Activated CD4-positive, CD25-positive, alpha-beta regulatory T cell (primary cell): ENCODE measurements around the gene PPP1R12C.
"Not testable (repeated sequence)": the region's sequence is repeated elsewhere in the genome, so short reads cannot be mapped to it uniquely, and the experiment has no call there.

Source experiments
- DNase-seq, 4 experiments: peaks; one replicate each; lab custom pipeline; 2025; lab: John Stamatoyannopoulos, UW

Gene PPP1R12C

DNA sequence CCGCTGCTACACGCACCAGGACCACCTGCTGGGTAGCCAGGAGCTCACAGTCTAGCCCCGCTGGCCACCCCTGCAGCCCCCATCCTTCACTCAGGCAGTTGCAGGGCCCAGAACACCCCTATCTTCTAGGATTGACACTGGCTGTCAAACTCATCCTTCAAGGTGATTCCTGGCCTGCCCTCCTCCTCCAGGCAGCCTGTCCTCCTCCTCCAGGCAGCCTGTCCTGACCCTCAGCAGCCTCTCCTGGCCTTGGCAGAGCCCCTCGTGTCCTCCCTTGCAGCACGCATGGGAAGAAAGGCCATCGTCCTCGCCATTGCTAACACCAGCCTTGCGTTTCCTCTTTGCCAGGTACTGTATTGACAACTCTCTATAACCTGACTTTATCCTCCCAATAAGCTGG is 45.5 kb downstream of the PPP1R12C start:
- DNase-seq = no peak

DNA sequence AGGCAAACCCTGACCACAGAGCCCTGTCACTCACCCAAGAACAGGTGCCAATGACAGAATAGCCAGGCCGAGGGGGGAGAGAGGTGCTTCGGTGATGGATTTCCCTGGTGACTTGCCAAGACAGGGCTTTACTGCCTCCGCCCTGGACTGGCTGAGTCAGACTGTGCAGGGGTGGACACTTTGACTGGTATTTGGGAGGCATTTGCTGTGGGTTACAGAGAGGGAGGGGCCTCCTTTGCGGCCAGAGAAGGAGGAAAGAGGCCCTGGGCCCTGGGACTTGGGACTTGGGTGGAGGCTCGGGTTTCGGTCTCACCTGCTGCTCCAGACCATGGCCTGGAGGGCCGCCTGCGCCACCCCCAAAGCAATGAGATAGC is 46.3 kb downstream of the PPP1R12C start:
- no peak for DNase-seq

DNA sequence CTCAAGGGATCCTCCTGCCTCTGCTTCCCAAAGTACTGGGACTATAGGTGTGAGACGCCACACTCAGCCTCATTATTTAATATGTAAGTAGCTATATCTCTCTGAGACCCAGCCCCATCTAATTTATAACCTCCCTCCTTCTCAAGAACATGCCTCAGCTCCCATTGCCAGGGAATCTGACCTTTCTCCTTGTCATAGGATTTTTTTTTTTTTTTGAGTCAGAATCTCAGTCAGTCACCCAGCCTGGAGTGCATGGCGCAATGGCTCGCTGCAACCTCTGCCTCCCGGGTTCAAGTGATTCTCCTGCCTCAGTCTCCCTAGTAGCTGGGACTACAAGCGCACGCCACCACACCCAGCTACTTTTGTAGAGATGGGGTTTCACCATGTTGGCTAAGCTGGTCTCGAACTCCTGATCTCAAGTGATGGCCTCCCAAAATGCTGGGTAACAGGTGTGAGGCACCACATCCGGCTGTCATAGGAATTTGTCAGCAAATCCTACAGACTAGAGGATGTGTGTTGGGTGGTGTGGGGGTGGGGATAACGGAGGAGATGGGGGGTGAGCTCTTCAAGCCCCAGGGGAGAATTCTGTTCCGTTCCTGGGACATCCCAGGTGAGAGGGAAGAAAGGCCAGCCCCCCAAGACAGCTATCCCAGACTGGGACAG is 46.8 kb downstream of the PPP1R12C start:
- DNase-seq = no peak

DNA sequence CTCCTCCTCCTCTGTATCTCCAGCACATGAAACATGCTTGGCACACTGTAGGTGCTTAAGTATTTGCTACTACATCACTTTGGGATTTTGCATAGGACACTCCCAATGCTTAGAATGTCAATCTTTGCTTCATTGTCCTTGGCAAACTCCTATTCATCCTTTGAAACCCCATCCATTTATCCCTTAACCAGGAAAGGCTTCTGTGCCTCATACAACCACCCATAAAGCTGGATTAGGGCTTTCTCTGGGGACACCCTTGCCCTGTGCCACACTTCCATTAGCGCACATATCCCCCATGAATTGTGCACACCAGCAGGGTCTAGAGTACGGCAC is 47.6 kb downstream of the PPP1R12C start:
- DNase-seq = no peak

DNA sequence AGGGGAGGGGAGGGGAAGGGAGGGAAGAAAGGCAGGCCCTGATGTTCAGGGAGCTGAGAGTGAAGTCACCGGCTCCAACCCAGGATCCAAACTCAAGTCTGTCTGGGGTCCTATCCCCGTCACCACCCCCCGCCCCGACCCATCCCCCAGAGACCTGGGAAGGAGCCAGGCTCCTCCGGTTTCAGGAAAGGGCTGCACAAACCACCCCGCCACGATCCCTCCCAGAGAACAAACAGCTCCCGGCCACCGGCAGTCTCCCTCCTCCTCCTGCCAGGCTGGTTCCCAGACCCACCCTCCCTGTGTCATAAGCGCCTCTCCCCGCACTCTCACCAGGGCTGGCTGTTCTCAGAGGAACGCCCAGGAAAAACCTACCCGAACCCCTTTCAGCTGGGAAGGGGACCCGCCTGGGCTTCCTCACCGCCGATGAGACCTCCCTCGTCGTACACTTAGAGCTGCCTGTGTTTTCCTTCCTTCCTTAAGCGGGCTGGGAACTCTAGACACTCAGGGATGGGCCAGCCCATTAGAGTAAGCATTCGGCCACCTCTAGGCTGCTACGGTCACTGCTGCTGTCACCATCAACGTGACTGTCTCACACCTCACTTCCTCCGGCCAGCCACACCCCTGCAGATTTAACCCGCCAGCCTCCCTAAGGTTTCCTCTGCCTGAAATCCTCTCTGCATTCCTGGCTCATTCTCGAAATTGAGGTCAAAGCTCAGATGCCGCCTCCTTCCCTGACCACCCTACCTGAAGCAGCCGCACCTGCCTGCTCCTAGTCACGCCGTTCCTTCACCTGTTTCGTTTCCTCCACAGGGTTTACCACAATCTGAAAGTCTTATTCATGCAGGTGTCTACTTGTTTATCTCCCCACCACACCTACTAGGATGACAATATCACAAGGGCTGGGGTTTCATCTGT is 48.2 kb downstream of the PPP1R12C start:
- no peak for DNase-seq

- DNase-seq = no peak
Observed at GRCh38 chr19:55067869-55068268, 49.6 kb downstream of the PPP1R12C start.

GRCh38 chr19:55066107-55066709 is 51.2 kb downstream of the PPP1R12C start:
- no peak for DNase-seq

DNA sequence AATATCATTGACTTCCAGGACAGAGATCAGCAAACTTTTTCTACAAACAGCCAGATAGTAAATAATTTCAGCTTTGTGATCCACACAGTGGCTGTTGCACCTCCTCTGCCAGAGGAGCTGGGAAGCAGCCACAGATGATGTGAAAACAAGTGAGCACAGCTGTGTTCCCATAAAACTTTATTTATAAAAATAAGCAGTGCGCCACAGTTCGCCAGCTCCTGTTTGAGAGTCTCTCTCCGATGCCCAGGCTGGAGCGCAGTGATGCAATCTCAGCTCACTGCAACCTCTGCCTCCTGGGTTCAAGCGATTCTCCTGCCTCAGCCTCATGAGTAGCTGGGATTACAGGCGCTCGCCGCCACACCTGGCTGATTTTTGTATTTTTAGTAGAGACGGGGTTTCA is 51.9 kb downstream of the PPP1R12C start:
- DNase-seq = not testable (repeated sequence)

DNA sequence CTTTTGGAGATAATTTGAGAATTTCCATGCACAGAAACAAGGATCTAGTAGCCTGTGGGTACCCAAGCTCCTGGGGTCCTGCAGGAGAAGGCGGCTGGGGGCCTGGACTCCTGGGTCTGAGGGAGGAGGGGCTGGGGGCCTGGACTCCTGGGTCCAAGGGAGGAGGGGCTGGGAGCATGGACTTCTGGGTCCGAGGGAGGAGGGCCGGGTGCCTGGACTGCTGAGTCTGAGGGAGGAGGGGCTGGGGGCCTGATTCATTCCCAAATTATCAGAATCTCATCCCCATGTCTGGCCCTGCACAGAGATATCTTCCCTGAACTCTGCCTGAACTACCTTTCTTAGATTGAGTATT is 54.0 kb downstream of the PPP1R12C start:
- no peak for DNase-seq

DNA sequence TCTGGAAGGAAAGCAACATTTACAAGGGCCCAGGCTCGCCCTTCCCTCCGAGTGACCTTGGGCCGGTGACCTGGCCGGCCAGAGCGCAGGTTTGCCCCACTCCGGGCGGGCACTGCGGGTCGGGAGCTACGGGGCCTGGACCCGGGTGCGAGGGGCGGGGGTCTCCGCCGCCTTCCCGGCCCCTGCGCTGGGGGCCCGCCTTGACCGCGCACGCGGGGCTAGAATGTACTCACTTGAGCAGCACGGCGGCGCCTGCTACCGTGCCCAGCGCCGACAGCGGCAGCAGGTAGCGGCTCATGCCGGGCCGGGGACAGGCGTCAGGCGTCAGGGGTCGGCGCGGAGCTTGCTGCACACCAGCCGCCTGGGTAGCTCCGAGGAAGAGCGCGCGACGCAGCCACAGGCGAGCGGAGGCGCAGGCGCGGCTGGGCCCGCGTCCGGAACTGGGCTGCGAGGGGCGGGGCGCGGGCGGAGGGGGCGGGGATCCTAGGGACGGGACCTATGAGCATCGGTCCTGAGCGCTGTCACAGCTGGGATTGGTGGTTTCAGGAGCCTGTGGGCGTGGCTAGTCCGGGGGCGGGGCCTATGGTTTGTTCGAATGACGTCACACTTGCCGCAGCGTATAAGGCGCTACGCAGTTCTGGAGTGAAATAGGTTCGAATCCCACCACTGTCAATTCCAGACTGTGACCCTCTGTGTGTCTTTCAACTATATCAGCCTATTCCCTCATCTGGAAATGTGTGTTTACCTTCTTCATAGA is 54.5 kb downstream of the PPP1R12C start, which contains the start of gene RDH13:
Gene RDH13, minus strand, starts transcription at position 414 of the 757 bp plus-strand sequence. Its CDS starts 116 bp downstream, at position 298.
- DNase-seq = peak; percentile 96 to 99 (median 98)

GRCh38 chr19:55060287-55060686 is 57.1 kb downstream of the PPP1R12C start:
- DNase-seq = not testable (repeated sequence)

DNA sequence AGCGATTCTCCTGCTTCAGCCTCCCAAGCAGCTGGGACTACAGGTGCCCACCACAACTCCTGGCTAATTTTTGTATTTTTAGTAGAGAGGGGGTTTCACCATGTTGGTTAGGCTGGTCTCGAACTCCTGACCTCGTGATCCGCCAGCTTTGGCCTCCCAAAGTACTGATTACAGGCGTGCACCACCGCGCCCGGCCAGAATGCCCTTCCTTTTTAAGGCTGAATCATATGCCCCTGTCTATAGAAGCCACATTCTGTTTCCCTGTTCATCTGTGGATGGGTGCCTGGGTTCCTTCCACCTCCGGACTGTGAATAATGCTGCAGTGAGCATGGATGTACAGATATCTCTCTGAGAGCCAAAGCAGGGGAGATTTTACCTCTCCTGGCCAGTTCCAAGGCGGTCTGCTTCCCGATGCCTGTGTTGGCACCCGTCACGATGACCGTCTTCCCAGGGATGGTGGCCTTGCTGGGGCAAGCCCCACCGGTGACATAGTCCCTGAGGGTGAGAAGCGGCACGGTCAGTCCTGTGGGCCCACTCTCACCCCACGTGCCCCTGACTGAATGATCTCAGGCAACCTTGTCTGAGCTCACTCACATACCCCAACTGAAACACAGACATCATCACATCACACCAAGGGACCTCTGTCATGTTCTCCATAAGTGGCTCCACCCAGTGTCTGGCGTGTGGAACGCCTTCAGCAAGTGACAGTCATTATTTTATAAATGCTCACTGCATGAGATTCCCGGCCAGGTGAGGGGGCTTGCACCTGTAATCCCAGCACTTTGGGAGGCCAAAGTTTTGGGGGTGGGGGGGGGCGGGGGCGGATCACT is 58.4 kb downstream of the PPP1R12C start:
- no peak for DNase-seq

- DNase-seq = no peak
Observed at GRCh38 chr19:55056827-55057226, 60.6 kb downstream of the PPP1R12C start.

DNA sequence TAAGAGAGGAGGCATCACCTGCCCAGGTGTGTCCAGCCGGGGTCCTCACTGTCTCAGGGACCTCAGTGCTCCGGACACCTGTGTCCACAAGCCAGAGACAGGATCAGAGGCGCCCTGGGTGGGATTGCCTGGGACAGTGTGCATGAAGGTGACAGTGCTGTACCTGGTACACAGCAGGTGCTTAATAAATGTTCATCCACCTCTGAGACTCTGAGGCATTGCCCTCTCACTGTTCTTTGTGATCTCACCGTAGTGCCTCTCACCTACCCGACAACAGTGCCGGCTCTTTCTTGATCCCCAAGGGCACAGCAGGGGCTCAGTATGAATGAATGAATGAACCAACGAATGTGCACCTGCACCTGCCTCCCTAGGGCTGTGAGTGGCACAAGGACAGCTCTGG is 63.7 kb downstream of the PPP1R12C start:
- DNase-seq = no peak

DNA sequence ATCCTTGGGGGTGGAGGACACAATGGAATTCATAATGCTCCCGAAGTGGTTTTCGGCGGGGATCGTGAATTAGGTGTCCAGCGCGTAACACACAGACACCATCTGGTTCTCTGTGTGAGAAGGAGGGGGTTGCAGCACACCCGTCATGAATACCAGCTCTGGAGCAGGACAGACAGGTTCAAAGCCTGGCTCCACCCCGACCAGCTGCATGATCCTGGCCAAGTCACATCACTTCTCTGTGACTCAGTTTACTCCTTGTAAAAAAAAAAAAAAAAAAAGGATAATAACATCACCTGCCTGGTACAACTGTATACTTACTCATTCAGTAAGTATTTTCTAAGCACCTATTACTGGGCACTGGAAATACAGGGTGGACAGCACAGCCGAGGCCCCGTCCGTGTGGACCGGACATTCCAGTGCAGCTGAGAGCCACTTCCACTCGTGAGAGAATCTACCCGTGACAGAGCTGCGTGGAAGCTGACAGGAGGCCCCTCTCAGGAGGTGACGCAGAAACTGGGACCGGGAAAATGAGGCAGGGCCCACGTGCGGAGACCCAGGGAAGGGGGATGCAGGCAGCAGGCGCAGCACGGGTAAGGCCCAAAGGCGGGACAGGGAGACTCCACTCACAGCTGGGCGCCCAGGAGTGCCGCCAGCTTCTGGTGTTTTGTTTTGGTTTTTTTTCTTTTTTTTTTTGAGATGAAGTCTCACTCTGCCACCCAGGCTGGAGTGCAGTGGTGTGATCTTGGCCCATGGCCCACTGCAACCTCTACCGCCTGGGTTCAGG is 66.5 kb downstream of the PPP1R12C start:
- DNase-seq = no peak

GRCh38 chr19:55048446-55048845 is 69.0 kb downstream of the PPP1R12C start:
- no peak for DNase-seq

GRCh38 chr19:55047951-55048350 is 69.5 kb downstream of the PPP1R12C start:
- DNase-seq = no peak

DNA sequence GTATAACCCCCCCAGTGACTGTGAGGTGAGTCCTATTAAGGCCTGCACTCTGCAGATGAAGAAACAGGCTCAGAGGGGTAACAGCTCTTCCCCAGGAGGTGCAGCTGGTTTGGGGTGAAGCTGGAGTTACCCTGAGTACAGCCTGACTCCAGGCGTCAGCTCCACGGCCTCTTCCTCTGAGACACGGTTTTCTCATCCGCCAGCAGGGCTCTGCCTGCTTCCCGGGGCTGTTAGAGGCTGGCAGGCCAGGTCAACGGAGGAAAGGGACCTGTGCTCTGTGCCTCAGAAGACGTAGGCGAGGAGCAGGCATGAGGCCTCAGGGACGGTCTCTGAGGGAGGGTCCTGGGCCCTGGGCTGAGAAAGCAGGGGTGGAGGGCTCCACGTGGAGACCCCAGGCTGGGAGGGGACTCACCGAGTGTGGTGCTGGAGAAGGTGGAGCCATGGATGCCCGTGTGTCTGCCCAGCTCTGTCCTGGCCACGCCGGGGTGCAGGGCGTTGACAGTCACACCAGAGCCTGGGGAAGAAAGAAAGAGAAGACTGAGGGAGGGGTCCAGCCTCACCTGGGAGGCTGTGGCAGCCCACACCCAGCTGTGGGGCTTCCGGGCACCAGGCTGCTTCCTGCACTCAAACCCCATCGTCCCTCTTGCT is 70.3 kb downstream of the PPP1R12C start:
- DNase-seq = no peak

- DNase-seq = no peak
Observed at GRCh38 chr19:55044771-55045716, 72.4 kb downstream of the PPP1R12C start.
